Hematopoietic multipotent progenitor cell treated with erythropoietin and hydrocortisone succinate and interleukin-3 and kit ligand, for 17 days (in vitro differentiated cells): Measurements from ENCODE around the gene CDH15.
"Not testable (repeated sequence)": the region's sequence is repeated elsewhere in the genome, so short reads cannot be mapped to it uniquely, and the experiment has no call there.

Source experiments
- DNase-seq: peaks from one replicate; pipeline ENCODE4 v3.0.0-alpha.2; 2015; ENCODE audit warnings: low spot score

Gene CDH15

GRCh38 chr16:89187770-89188392, 16.3 kb downstream of the CDH15 start:
- DNase-seq: no peak

- not testable (repeated sequence) for DNase-seq
Measured at GRCh38 chr16:89188471-89189357, 17.2 kb downstream of the CDH15 start.

GRCh38 chr16:89189358-89190025, 17.9 kb downstream of the CDH15 start:
- DNase-seq: no peak

GRCh38 chr16:89190150-89190958, 18.8 kb downstream of the CDH15 start:
- no peak for DNase-seq

GRCh38 chr16:89191033-89191900, 19.7 kb downstream of the CDH15 start:
- DNase-seq: no peak

GRCh38 chr16:89191901-89192185, 20.3 kb downstream of the CDH15 start:
- DNase-seq: no peak

- DNase-seq: peak; percentile 31
Measured at GRCh38 chr16:89192186-89192955, 20.8 kb downstream of the CDH15 start.

GRCh38 chr16:89192956-89193575, 21.5 kb downstream of the CDH15 start:
- DNase-seq: no peak

GRCh38 chr16:89193576-89194293, 22.2 kb downstream of the CDH15 start:
- no peak for DNase-seq

GRCh38 chr16:89194340-89195311, 23.1 kb downstream of the CDH15 start:
- no peak for DNase-seq

- DNase-seq: no peak
Measured at GRCh38 chr16:89195521-89196171, 24.1 kb downstream of the CDH15 start.

GRCh38 chr16:89197033-89197632, 25.6 kb downstream of the CDH15 start:
- no peak for DNase-seq

GRCh38 chr16:89197633-89198416, 26.3 kb downstream of the CDH15 start:
- DNase-seq: no peak

GRCh38 chr16:89198417-89199240, 27.1 kb downstream of the CDH15 start:
- no peak for DNase-seq
